DMS79 treated with DMSO at 0.1 percent for 48 hours (cell line): Measurements from ENCODE around the gene CT47B1.
"Not testable (repeated sequence)": the region's sequence is repeated elsewhere in the genome, so short reads cannot be mapped to it uniquely, and the experiment has no call there.

Source experiments
- DNase-seq: peaks from one replicate; lab custom pipeline; 2025; lab: John Stamatoyannopoulos, UW

Gene CT47B1

GRCh38 chrX:120875766-120876165, at the start of gene CT47B1:
TSS of gene CT47B1 (minus strand) at chrX:120875866. CDS start at chrX:120875670, 196 bp downstream.
- not testable (repeated sequence) for DNase-seq

- no peak for DNase-seq
Measured at GRCh38 chrX:120874678-120875557, 748 bp downstream of the CT47B1 start.

- no peak for DNase-seq
Measured at GRCh38 chrX:120857240-120857639, 18.4 kb downstream of the CT47B1 start.

- DNase-seq: no peak
Measured at GRCh38 chrX:120840827-120841226, 34.8 kb downstream of the CT47B1 start.

GRCh38 chrX:120839491-120839890, 36.2 kb downstream of the CT47B1 start:
- DNase-seq: no peak

GRCh38 chrX:120827213-120827612, 48.5 kb downstream of the CT47B1 start:
- DNase-seq: not testable (repeated sequence)

- no peak for DNase-seq
Measured at GRCh38 chrX:120825146-120825545, 50.5 kb downstream of the CT47B1 start.

GRCh38 chrX:120824021-120824420, 51.6 kb downstream of the CT47B1 start:
- no peak for DNase-seq

GRCh38 chrX:120823556-120823955, 52.1 kb downstream of the CT47B1 start:
- DNase-seq: no peak
